ENCODE data around the gene HBZ.
"Not testable (repeated sequence)": the region's sequence is repeated elsewhere in the genome, so short reads cannot be mapped to it uniquely, and the experiment has no call there.

Gene HBZ
- long read RNA-seq, donor 1, result 0 reads
- long read RNA-seq, donor 2, partial matches to known transcripts, result 0 of 1 reads
- long read RNA-seq, donor 2, other reads (novel, unspliced or antisense), result 0 of 1 reads
- long read RNA-seq, donor 3, partial matches to known transcripts, result 0 of 2 reads
- long read RNA-seq, donor 3, other reads (novel, unspliced or antisense), result 0 of 2 reads
- long read RNA-seq, donor 4, partial matches to known transcripts, result 0 of 4 reads
- long read RNA-seq, donor 4, other reads (novel, unspliced or antisense), result 0 of 4 reads
- long read RNA-seq, donor 5, partial matches to known transcripts, result 0 of 1 reads
- long read RNA-seq, donor 5, other reads (novel, unspliced or antisense), result 0 of 1 reads
- long read RNA-seq, donor 6, result 0 reads
- long read RNA-seq, donor 7, result 0 reads
- long read RNA-seq, donor 8, partial matches to known transcripts, result 0 of 3 reads
- long read RNA-seq, donor 8, other reads (novel, unspliced or antisense), result 0 of 3 reads

GRCh38 chr16:152141-153128 lies at the start of gene HBZ:
Gene HBZ (plus strand): TSS chr16:152644. CDS start chr16:152910, 266 bp downstream.
- DNase-seq, result no peak

- DNase-seq, result no peak
Measured at GRCh38 chr16:104355-104754, 48.1 kb upstream of the HBZ start.

- DNase-seq, result no peak
Measured at GRCh38 chr16:104928-105327, 47.5 kb upstream of the HBZ start.

GRCh38 chr16:105521-105920 lies 46.9 kb upstream of the HBZ start:
- no peak for DNase-seq

GRCh38 chr16:106623-107324 lies 45.7 kb upstream of the HBZ start:
- DNase-seq, result peak; percentile 50

- DNase-seq, result no peak
Measured at GRCh38 chr16:112153-112840, 40.1 kb upstream of the HBZ start.

- DNase-seq, result no peak
Measured at GRCh38 chr16:114327-114726, 38.1 kb upstream of the HBZ start.

- DNase-seq, result no peak
Measured at GRCh38 chr16:116015-116414, 36.4 kb upstream of the HBZ start.

- peak; percentile 52 for DNase-seq
Measured at GRCh38 chr16:117379-118365, 34.8 kb upstream of the HBZ start.

GRCh38 chr16:118857-119256 lies 33.6 kb upstream of the HBZ start:
- no peak for DNase-seq

GRCh38 chr16:119295-119694 lies 33.1 kb upstream of the HBZ start:
- DNase-seq, result no peak

- no peak for DNase-seq
Measured at GRCh38 chr16:119835-120491, 32.5 kb upstream of the HBZ start.

- no peak for DNase-seq
Measured at GRCh38 chr16:120756-121155, 31.7 kb upstream of the HBZ start.

GRCh38 chr16:122361-122760 lies 30.1 kb upstream of the HBZ start:
- no peak for DNase-seq

- not testable (repeated sequence) for DNase-seq
Measured at GRCh38 chr16:123558-124350, 28.7 kb upstream of the HBZ start.

- DNase-seq, result no peak
Measured at GRCh38 chr16:125011-125410, 27.4 kb upstream of the HBZ start.

GRCh38 chr16:129075-129474 lies 23.4 kb upstream of the HBZ start:
- DNase-seq, result no peak

- DNase-seq, result no peak
Measured at GRCh38 chr16:130533-131173, 21.8 kb upstream of the HBZ start.

GRCh38 chr16:132120-132519 lies 20.3 kb upstream of the HBZ start:
- no peak for DNase-seq
